Right lobe of liver (tissue), 4 donors: ENCODE data around the gene MAGEA9B.
"Not testable (repeated sequence)": the region's sequence is repeated elsewhere in the genome, so short reads cannot be mapped to it uniquely, and the experiment has no call there.

ENCODE experiments used
- CTCF ChIP-seq, 4 donors: fragments of 200-600 bp in 3 of 4; fragments of 450-650 bp in 1 of 4; IDR thresholded peaks; one replicate each; pipeline versions ENCODE4 v1.5.1 to v1.8.0; 2016 to 2022; ENCODE audit warnings: antibody characterized with exemption in 4 of 4, mild to moderate bottlenecking in 2 of 4
- POLR2A ChIP-seq: fragments of 450-650 bp; IDR thresholded peaks from one replicate; pipeline ENCODE4 v1.6.1; 2017; ENCODE audit warnings: antibody characterized with exemption, mild to moderate bottlenecking
- donor health status: DM: no; HTN: no; CAD: no.
- donor health status: DM: no; HTN: no; CAD: no.
- donor health status: DM: no; HTN: yes; CAD: no.

DNA sequence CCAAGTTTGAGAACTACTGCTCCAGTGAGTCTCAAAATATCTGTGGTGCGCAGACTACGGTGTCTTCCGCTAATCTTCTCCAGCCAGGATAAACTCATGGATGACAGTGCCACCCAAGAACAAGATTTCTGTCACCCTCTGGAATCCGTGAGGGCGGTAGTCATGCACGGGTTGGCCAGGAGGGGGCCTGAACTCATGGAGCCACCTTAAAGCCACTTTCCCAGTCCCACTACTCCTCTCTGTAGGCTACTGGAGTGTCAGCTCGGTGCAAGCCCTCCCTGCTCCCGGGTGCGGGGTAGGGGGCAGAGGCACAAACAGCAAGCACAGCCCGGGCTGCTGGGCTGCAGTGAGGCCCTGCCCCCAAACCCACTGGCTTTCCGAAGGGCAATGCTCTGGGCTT is 11.3 kb upstream of the MAGEA9B start:
- not testable (repeated sequence) for TF ChIP-seq POLR2A; CTCF (IDR thresholded peaks at IDR 0.05)
